Measurements from ENCODE around the gene ODAD3.

DNA sequence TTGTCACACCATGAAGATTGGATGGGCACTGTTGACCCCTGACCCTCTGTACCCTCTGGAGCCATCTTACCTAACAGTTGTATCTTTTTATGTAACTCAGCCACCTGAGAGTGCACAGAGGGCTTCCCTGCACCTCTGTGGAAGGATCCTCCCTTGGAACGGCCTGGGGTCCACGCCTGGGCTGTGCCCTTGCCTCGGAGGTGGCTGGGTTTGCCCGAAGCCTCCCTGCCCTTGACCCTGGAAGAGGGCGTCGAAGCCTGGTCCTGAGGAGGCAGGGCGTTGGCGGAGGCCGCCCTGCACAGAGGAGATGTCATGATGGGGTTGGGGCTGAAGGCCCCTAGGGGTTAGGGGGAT is 241 bp downstream of the ODAD3 start:
- TF ChIP-seq POLR2AphosphoS5 (IDR thresholded peaks at IDR 0.05; ENCODE audit: low read depth, low read length) (no peak), TAF1 (IDR thresholded peaks at IDR 0.05; ENCODE audit: borderline replicate concordance, insufficient read depth, low read length) (no peak)
